Stimulated activated CD4-positive, alpha-beta T cell treated with anti-CD3 and anti-CD28 coated beads, Interleukin-1b, Interleukin-23, amount 100 ng/mL, for 4 hours (primary cell): ENCODE data around the gene ITSN1.

Experiments used
- DNase-seq, 2 donors: peaks; one replicate each; pipeline ENCODE4 v3.0.0-alpha.2; 2020; ENCODE audit warnings: low read depth in 2 of 2

Gene ITSN1

GRCh38 chr21:33810766-33811165, 168.5 kb downstream of the ITSN1 start:
- no peak for DNase-seq

DNA sequence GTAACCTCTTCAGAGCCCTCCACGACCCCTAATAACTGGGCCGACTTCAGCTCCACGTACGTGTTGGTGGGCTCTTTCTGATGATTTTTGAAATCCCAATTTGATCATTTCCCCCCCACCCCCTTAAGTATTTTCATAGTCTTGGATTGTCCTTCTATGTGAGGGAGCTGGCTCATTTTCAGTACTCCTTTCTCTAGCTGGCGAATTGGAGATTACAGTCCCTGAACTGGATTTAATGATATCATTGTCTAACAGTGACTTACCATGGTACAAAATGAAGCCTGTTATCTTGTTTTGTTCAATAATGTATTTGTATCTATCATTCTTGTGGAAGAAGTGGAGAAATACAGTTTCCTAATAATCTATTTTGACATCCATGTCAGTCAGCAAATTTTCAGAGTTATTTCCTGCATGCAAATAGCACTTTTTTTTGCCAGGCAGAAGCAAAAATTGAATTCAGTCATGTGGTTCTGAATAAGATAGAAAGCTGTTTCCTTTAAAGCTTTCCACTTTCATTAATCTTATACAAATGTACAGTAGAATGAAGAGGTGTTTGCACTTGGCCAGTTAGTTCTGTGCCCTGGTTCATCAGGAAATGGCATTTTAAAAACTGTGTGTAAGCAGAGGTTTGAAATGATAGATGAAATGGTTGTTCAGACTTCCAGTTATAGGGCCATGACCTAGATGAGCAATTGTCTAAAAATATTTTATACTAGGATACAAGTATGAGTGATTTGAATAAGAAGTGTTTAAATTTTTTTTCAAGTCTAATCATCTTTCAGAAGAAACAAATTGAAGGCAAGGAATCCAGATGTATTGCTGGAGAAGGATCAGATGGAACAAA, 169.1 kb downstream of the ITSN1 start:
- no peak for DNase-seq

DNA sequence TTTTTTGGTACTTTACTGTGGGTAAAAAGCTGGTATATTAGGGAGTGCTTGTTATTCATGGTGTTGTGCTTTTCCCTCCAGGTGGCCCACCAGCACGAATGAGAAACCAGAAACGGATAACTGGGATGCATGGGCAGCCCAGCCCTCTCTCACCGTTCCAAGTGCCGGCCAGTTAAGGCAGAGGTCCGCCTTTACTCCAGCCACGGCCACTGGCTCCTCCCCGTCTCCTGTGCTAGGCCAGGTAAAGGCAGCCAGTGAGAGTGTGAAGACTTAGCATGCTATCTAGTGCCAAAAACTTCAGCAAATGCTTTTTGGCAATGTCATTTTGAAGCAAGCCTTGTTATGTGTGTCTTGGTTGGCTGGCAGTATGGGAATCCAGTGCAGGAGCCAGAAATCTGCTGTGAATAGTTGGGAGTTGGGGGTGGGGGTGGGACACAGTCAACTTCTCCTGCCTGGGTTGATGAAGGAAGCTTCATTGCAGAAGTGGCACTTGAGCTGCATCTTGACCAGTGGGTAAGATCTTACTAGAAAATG, 171.6 kb downstream of the ITSN1 start:
- no peak for DNase-seq

DNA sequence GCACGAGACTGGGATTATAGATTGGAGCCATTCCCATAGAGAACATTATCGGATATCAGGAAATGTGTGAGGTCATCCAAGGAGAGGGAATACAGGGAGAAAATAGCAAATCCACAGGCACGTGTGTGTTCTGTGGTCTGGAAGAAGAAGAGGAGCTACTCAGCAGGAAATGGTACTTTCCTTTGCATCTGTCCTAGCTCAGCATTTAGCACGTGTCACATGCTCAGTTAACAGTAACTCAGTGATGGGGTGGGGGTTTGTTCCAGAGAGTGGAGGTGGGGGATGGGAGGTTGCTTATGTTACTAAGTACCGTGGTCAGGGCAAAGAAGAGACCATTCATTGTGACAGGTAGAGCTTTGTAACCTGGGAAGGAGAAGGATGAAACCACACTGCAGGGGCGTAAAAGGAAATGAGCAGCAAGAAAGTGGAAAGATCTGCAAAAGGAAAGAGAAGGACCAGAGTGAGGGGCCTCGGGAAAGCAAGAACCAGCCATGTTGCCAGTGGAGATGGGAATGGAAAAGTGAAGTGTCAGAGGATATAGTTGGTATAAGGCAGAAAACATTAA, 172.9 kb downstream of the ITSN1 start:
- no peak for DNase-seq

DNA sequence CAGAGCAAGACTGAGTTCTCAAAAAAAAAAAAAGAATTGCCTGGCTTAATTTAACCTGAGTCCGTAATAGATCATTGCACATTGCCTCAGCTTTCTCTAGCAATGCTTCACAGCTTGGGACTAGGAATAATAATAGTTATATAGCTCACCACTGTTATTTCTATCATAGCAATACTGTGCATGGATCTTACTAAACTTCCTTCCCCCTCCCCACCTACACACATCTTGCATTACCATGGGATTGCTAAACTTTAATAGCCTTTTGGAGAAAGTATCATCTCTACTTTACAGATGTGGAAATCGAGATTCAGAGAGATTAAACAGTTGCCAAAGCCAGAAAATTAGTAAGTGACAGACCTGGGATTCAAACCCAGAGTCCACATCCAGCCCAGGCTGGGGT, 173.9 kb downstream of the ITSN1 start:
- DNase-seq, result no peak

- no peak for DNase-seq
These were observed 174.8 kb downstream of the ITSN1 start for GRCh38 chr21:33817138-33817537.

DNA sequence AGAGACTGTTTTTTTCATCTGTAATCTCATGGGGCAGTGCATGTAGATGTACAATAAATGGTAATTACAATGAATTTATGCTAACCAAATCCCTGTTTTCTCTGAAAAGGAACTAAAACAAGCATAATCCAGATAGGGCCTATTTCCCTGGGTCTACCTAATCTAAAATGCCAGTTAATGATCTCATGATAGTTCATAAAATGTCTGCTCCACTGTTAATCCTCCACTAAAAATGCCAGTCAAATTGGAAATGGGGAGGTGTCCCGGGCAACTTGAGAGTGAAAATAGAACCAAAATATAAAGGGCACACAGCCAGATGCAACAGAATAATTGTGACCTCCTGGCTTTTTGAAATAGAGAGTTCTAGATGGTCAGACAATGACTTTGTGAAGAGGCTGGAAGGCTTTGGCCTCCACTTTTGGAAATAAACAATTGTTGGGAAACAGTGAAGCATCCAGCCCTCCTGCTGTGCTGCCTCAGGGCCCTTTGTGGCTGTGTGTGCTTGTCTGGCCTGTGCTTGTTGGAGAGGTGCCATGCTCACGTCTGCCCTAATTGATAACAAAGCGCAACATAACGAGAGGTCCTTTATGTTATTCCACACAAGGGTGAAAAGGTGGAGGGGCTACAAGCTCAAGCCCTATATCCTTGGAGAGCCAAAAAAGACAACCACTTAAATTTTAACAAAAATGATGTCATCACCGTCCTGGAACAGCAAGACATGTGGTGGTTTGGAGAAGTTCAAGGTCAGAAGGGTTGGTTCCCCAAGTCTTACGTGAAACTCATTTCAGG, 175.6 kb downstream of the ITSN1 start:
- no peak for DNase-seq

GRCh38 chr21:33820230-33820770, 178.0 kb downstream of the ITSN1 start:
- no peak for DNase-seq

DNA sequence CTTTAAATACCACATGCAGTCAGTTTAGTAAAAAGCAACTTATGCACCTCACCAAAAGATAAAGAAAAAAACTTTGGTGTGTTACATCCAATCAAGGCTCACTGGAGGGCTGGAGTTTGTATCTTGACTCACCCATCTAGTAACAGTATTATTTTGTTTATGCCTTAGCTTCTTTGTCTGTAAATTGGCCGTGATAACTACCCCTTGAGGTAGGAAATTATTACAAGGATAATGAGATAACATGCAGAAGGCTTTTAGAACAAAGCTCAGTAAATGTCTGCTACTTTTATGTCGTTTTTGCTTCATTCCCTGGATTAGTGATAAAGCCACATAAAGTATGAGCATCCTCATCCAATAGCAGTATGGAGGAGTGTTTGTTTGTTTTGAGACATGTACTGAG, 178.5 kb downstream of the ITSN1 start:
- DNase-seq, result no peak

- no peak for DNase-seq
These were observed 179.4 kb downstream of the ITSN1 start for GRCh38 chr21:33821503-33822322.

- no peak for DNase-seq
These were observed 182.0 kb downstream of the ITSN1 start for GRCh38 chr21:33824156-33824941.

DNA sequence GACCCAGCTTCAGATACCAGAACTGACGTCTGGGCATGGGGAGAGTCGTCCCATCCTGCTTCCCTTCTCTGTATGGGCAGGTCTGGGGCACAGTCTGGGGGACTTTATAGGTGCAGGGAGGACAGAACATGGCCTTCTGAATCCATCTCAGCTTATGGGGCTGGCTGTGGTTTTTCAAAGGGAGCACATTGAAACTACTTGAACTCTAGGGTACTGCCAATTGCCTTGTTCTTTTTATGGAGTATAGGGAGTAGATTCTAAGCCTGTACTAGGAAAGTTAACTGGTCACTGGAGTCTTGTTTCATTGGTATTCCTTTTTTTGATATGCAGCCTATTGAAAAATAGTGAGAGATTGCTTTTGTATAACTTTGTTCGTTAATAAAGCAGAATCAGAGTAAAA, 183.1 kb downstream of the ITSN1 start:
- DNase-seq, result no peak

DNA sequence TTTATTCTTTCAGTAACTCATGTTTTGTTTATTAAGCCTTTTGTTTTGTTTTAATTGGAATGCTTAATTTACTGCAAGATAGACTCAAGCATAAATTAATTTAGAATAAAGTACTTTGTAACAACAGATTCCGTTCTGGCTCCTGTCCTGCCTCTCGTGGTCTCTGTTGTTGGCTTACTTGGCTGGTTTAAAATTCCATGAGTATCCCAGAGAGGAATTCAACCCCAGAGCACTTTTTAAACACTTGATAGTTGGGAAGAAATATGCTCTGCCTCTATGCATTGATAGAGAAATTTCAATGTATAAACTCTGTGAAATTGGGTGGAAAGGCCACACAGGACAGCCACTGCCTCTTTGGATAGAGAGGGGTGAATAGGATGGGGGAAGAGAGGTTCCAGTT, 183.6 kb downstream of the ITSN1 start:
- DNase-seq, result no peak

DNA sequence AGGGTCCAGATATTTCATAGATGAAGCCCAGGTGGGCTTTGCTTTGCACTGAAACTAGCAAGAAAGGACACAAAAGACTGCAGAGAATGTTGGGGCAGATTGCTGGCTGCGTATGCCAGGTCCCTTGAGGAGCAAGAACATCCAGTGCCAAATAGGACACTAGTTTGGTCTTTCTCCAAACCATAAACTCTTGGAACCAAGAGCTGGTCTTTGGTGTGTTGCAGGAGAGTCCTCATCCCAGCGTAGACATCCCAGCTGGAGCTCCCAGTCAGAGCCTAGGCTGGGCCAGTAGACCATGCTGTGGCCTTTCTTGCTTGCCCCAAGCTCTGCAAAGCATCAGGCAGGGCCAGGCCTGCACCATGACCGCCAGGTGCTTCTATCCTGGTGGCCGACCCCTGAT, 185.8 kb downstream of the ITSN1 start:
- DNase-seq, result no peak

DNA sequence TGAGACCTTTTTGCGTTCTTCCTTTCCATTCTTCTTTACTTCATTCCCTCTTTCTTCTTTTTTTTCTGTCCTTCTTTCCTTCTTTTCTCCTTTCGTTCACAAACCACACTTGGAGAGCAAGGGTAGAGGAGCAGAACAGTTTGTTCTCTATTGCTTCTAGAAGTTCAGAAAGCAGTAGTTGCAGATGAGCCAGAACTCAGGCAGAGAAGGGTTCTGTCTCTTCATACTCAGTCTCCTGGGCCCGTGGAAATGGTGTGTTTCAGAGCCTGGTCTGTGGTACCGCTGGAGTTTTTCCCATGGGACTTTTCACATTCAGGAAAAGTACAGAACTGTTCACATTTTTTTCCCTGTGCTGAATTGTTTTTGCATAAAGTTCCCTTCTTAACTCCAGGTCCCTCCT, 186.3 kb downstream of the ITSN1 start:
- no peak for DNase-seq

- DNase-seq, result no peak
These were observed 187.5 kb downstream of the ITSN1 start for GRCh38 chr21:33829844-33830243.

DNA sequence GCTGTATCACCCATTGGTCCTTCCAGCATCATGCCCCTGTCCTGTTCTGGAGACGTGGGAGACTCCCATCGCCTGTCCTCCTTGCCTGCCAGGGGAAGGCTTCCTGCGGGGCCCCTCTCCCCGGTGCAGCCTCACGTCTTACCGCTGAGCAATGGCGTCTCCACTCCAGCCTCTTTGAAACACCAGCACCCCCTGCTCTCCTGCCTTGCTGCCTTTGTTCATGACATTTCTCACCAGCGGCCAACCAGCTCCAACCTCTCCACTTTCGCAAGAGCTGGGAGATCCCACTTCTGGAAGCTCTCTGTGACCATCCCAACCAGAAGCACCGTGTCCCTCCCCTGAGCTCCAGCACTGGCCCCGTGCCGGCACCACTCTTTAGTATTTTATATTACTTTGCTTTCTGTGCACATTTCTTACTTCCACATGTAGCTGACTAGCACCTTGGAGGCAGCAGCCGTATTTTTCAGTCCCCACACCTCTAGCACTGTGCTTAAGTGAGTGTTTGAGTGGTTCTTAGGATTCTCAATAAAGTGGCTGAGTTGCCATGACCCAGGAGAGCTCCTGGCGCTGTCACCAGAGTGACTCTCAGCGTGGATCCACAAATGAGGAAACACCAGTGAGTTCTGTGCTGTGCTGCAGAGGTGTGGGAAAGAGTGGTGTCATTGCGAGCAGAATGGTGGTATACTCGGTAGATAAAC, 189.8 kb downstream of the ITSN1 start:
- DNase-seq, result no peak

DNA sequence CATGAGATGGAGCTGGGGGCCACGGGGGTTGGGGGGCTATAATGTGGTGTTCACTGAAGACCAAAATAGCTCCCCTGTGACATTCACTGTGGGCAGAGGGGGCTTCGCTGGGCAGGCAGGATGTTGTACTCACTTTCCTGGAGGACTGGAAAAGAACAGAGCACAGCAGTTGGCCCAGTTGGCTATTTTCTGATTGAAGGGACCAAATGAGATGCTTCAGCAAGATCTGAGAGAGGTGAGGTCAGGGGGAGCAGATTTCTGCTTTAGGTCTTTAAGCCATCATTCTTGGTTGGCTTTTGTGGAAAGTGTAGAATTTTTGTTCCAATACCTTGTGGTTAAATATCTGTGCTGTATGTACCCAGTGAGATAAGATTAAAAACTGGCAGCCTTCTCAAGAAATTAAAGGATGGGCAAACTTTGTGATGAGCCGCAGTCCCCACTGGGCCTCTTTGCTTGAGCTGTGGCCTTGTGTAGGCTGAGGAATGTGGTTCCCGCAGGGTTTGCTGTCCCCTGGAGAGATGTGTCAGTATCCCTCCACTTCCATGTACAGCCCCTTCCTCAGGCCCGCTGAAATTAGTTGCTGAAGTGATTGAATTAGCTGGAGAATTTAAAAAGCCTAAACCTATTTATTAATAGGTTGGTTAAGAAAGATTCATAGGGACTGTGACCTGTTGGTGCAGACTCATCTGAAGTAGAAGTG, 192.7 kb downstream of the ITSN1 start:
- DNase-seq, result no peak

DNA sequence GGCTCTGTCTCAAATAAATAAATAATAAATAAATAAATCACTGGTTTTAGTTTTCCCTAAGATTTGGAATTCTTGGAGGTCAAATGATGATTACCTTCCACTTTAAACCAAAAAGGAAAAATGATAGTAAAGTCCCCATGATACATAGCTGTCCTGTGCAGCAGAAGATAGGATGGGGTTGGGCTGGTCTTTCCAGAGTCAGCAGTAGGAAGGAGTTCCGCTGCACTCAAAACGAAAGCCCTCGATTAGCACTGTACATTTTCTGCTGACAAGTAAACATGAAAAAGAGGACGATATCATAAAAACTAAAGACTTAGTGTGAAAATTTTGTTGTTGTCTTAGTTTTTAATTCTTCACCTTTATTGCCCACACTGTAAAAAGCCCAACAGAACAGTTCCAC, 193.6 kb downstream of the ITSN1 start:
- no peak for DNase-seq
